DND-41 (cell line): Measurements from ENCODE around the gene TBL1X.

ENCODE experiments used
- ATAC-seq: fragments of 200-7000 bp; cut with Tn5 transposase; 3 replicates; pipeline ENCODE4 v1.9.1; 2021; ENCODE audit warnings: low read depth; ENCODE audit not compliant: insufficient read depth
- DNase-seq: peaks from one replicate; pipeline ENCODE4 v3.0.0-alpha.2; 2020
- H2AFZ ChIP-seq: 2 replicates; pipeline ENCODE4 v1.6.0; 2012; ENCODE audit warnings: low read depth, low read length
- H3K27ac ChIP-seq: 2 replicates; pipeline ENCODE4 v1.5.1; 2012; ENCODE audit warnings: low read length, inconsistent platforms
- H3K27me3 ChIP-seq: fragments of 200-600 bp; sonication (generic); 2 replicates; pipeline ENCODE4 v1.6.0; 2012; ENCODE audit warnings: low read length, mild to moderate bottlenecking, inconsistent platforms; ENCODE audit not compliant: insufficient read depth, poor library complexity
- H3K36me3 ChIP-seq: 2 replicates; pipeline ENCODE4 v1.5.1; 2012; ENCODE audit warnings: low read length, inconsistent platforms; ENCODE audit not compliant: insufficient read depth
- H3K4me1 ChIP-seq: 2 replicates; pipeline ENCODE4 v1.5.1; 2012; ENCODE audit warnings: mild to moderate bottlenecking, low read length; ENCODE audit not compliant: insufficient read depth
- H3K4me2 ChIP-seq: 2 replicates; pipeline ENCODE4 v1.6.0; 2012; ENCODE audit warnings: mild to moderate bottlenecking, moderate library complexity, low read length, inconsistent platforms; ENCODE audit not compliant: insufficient read depth
- H3K4me3 ChIP-seq, 2 experiments: fragments of 200-600 bp in 1 of 2; shearing (Covaris generic) in 1 of 2; 2 replicates each; pipeline ENCODE4 v1.5.1; 2012 to 2016; ENCODE audit warnings: inconsistent platforms in 2 of 2, low read length in 2 of 2, mild to moderate bottlenecking in 2 of 2, low read depth in 1 of 2, moderate library complexity in 1 of 2
- H3K79me2 ChIP-seq: 2 replicates; pipeline ENCODE4 v1.6.0; 2012; ENCODE audit warnings: low read length, inconsistent platforms; ENCODE audit not compliant: insufficient read depth
- H3K9ac ChIP-seq: 2 replicates; pipeline ENCODE4 v1.6.0; 2012; ENCODE audit warnings: low read depth, mild to moderate bottlenecking, inconsistent platforms, low read length, moderate library complexity
- H3K9me3 ChIP-seq: 2 replicates; pipeline ENCODE4 v1.5.1; 2012; ENCODE audit warnings: low read length, moderate library complexity, mild to moderate bottlenecking, inconsistent platforms; ENCODE audit not compliant: insufficient read depth, severe bottlenecking
- H4K20me1 ChIP-seq: 2 replicates; pipeline ENCODE4 v1.6.0; 2012; ENCODE audit warnings: low read length; ENCODE audit not compliant: insufficient read depth
- EZH2 ChIP-seq: IDR thresholded peaks from 3 replicates; pipeline ENCODE4 v1.6.1; 2012; ENCODE audit warnings: borderline replicate concordance, low read depth, mild to moderate bottlenecking, moderate library complexity, low read length, inconsistent platforms; ENCODE audit not compliant: severe bottlenecking
- TF ChIP-seq, protein P1 (sequence below): IDR thresholded peaks from 2 replicates; pipeline ENCODE4 v1.5.1; 2012; ENCODE audit warnings: borderline replicate concordance, low read length, moderate library complexity, mild to moderate bottlenecking; ENCODE audit not compliant: poor library complexity, severe bottlenecking; ENCODE audit errors: extremely low read depth

TBL1X gene

DNA sequence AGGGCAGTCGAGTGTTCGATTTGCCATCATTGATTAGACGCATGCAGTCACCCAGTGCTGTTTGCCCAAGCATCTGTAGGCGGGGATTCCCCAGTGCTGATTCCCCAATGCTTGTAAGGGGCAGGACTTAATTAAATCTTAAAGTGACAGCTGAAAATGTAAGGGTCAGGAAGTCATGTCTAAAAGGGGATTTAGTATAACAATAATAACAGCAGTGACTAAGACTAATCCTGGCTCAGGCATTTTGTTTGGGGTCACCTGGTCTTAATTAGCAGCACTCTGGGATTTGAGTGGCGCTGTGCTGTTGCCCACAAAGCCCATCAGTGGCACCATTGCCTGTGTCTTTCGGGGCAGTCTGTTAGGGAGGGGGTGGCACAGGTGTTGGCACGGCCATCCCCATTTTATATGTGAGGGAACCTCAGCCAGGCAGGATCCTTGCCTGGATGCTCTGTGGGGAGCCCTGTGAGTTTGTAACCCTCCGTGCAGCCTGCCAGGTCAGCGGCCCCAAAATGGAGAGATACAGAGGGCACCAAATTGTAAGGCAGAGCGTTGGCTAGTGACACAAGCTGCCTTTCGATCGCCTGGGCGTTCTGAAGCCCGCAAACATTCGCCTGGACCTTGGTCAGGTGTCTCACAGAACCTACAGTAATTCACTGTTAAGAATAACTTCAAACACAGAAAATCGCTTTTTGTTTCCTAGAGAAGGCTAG lies 146.7 kb downstream of the TBL1X start:
- Histone ChIP-seq H4K20me1 (no peaks in the 10 kb centered on the region; the same call in 1 of the 2 replicates), H3K4me1 (no peaks in the 10 kb centered on the region), H3K27me3 (no peaks in the 10 kb centered on the region), H3K79me2 (no peaks in the 10 kb centered on the region), H2AFZ (no peak overlapping the region), H3K4me2 (no peak overlapping the region), H3K27ac (no peak overlapping the region), H3K4me3 (no peak overlapping the region), H3K9me3 (no peaks in the 10 kb centered on the region), H3K36me3 (no peaks in the 10 kb centered on the region), H3K9ac (no peak overlapping the region)
- DNase-seq: no peak
- ATAC-seq: no peak
- no peak for TF ChIP-seq EZH2
- TF ChIP-seq, protein P1, sequence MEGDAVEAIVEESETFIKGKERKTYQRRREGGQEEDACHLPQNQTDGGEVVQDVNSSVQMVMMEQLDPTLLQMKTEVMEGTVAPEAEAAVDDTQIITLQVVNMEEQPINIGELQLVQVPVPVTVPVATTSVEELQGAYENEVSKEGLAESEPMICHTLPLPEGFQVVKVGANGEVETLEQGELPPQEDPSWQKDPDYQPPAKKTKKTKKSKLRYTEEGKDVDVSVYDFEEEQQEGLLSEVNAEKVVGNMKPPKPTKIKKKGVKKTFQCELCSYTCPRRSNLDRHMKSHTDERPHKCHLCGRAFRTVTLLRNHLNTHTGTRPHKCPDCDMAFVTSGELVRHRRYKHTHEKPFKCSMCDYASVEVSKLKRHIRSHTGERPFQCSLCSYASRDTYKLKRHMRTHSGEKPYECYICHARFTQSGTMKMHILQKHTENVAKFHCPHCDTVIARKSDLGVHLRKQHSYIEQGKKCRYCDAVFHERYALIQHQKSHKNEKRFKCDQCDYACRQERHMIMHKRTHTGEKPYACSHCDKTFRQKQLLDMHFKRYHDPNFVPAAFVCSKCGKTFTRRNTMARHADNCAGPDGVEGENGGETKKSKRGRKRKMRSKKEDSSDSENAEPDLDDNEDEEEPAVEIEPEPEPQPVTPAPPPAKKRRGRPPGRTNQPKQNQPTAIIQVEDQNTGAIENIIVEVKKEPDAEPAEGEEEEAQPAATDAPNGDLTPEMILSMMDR: no peak

DNA sequence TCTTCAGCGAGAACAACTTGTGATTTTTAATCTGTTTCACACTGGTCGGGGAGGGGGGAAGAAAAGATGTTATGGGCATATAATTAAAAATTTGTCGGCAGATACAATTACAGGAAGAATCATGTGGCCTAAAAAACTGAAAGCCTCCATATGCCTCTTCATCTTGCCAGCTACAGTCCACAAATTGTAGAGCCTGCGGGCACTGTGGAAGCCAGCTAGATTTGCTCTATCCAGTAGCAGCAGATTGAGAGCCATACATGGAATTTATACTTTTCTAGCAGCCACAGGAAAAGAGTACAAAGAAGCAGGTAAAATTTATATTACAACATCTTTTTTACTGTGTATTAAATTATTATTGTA lies 147.3 kb downstream of the TBL1X start:
- no peak overlapping the region for H2AFZ ChIP-seq
- H3K4me3 ChIP-seq: no peak overlapping the region
- TF ChIP-seq, protein P1: no peak
- TF ChIP-seq EZH2: no peak
- no peaks in the 10 kb centered on the region for H3K4me1 ChIP-seq
- H3K9ac ChIP-seq: no peak overlapping the region
- H3K9me3 ChIP-seq: no peaks in the 10 kb centered on the region
- H3K27ac ChIP-seq: no peak overlapping the region
- H3K4me2 ChIP-seq: no peak overlapping the region
- no peaks in the 10 kb centered on the region for H3K79me2 ChIP-seq
- no peaks in the 10 kb centered on the region; the same call in 1 of the 2 replicates for H4K20me1 ChIP-seq
- no peak for ATAC-seq
- no peaks in the 10 kb centered on the region for H3K36me3 ChIP-seq
- no peak for DNase-seq
- no peaks in the 10 kb centered on the region for H3K27me3 ChIP-seq

DNA sequence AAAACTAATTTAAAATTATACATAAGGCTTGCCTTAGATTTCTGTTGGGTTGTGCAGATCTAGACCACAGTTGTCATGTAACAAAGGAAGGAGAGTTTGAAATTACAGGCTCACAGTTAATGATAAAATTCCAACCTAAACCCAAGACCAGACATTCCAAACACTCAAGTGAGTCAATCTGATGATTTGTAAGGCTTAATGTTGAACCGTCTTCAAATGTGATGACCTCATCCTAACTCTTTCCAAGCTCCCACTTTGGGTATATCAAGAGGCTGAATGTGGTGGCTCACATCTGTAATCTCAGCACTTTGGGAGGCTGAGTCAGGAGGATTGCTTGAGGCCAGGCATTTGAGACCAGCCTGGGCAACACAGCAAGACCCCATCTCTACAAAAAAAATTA lies 149.2 kb downstream of the TBL1X start:
- H3K27me3 ChIP-seq: no peaks in the 10 kb centered on the region
- no peaks in the 10 kb centered on the region for H3K9me3 ChIP-seq
- ATAC-seq: no peak
- H3K9ac ChIP-seq: no peak overlapping the region
- H3K4me1 ChIP-seq: no peaks in the 10 kb centered on the region
- DNase-seq: no peak
- no peak for TF ChIP-seq EZH2
- no peak overlapping the region for H3K4me2 ChIP-seq
- no peak overlapping the region for H2AFZ ChIP-seq
- H4K20me1 ChIP-seq: no peaks in the 10 kb centered on the region; the same call in 1 of the 2 replicates
- no peaks in the 10 kb centered on the region for H3K36me3 ChIP-seq
- H3K4me3 ChIP-seq: no peak overlapping the region
- no peak overlapping the region for H3K27ac ChIP-seq
- no peaks in the 10 kb centered on the region for H3K79me2 ChIP-seq

DNA sequence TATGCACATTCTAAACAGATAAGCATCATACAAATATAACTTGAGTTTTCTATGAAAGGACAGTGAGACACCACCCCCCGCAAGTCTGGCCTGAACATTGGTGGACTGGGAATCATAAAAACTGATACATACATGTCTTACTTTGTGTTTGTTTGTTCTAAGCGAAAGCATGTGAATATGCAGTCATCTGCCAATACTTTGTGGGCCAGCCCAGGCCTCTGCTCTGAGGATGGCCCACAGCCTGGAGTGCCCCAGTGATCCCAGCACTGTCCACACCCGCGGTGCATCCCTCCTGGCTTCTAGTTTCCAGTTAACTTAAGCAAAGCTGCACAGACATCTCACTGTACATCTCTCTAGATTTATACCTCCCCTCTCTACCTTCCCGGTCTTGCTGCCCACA lies 154.3 kb downstream of the TBL1X start:
- Histone ChIP-seq H4K20me1 (peaks cover 4% of the 10 kb centered on the region), H3K9ac (no peak overlapping the region), H3K27ac (no peak overlapping the region), H3K4me2 (no peak overlapping the region), H3K4me3 (no peak overlapping the region), H3K79me2 (no peaks in the 10 kb centered on the region), H3K9me3 (no peaks in the 10 kb centered on the region), H3K36me3 (no peaks in the 10 kb centered on the region), H2AFZ (no peak overlapping the region), H3K27me3 (no peaks in the 10 kb centered on the region), H3K4me1 (no peaks in the 10 kb centered on the region)
- TF ChIP-seq, protein P1: no peak
- no peak for TF ChIP-seq EZH2
- ATAC-seq (no peak), DNase-seq (no peak)
